ENCODE measurements around the gene ZNF724. TPM values are rescaled to one million over a fixed set of nuclear protein-coding genes. Genes with fewer than 3 reads are reported as not detected.

ZNF724 gene
- total RNA-seq, 1 donor from 2014 or later, result 12.1 TPM

DNA sequence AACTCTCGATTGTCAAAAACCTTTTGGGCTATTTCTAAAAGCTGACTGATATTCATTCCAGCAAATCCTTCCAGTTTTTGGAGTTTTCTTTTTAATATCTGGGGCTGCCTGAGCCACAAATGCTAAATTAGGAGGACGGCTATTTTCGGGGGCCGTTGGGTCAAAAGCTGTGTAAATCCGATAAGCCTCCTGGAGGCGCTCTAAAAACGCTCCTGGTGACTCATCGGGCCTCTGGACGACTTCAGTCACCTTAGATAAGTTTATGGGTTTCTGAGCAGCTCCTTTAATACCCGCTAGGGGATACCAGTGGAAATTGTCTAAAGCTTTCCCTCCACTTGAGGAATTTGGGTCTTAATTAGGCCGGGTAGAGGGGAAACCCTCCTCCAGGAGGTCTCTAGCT, 66.9 kb downstream of the ZNF724 start:
- DNase-seq (ENCODE audit: low spot score), result no peak
- H3K9me3 Mint-ChIP-seq, result peaks cover 80% of the 10 kb centered on the region
- H3K4me3 Mint-ChIP-seq, result no peak overlapping the region
- H3K36me3 Mint-ChIP-seq (ENCODE audit: low read depth), result no peaks in the 10 kb centered on the region
- H3K4me1 Mint-ChIP-seq (ENCODE audit: low read depth), result no peaks in the 10 kb centered on the region
- H3K27me3 Mint-ChIP-seq (ENCODE audit: insufficient read depth), result no peaks in the 10 kb centered on the region
- H3K27ac Mint-ChIP-seq, result no peak overlapping the region
- intact Hi-C loops (cut with micrococcal nuclease), result no loop called here

Other genes starting within 250 kb of the ZNF724 start
- gene ZNF728, start 247.2 kb downstream of the ZNF724 start, total RNA-seq, result not detected in 2 replicates
- 0.21 and 0.32 TPM in 2 replicates for gene ZNF730, start 133.4 kb downstream of the ZNF724 start, total RNA-seq
- gene ZNF91, start 145.1 kb upstream of the ZNF724 start, total RNA-seq, result 20.5 and 22.4 TPM in 2 replicates

Data from activated T-helper 1 cell treated with anti-CD3 and anti-CD28 coated beads, Interleukin-12 subunit alpha, Interleukin-12 subunit beta, Interleukin-2, Interleukin-4 antibody, amounts not matched to agents 30 ng/mL and 10 ng/mL and 1 ng/mL, durations not matched to agents 14 hours and 24 hours and 36 hours (primary cell).